ENCODE data around the gene NAGLU.
"Not testable (repeated sequence)": the region's sequence is repeated elsewhere in the genome, so short reads cannot be mapped to it uniquely, and the experiment has no call there.

The NAGLU gene

GRCh38 chr17:42555122-42555622 lies 19.1 kb downstream of the NAGLU start:
- DNase-seq (ENCODE audit: extremely low read depth, low read depth): no peak
- H3K4me3 ChIP-seq (replicated peaks; ENCODE audit: low read depth, low read length): peak overlapping the region; percentile 72
- TF ChIP-seq CTCF (IDR thresholded peaks at IDR 0.05; ENCODE audit: low read depth, low read length, missing control alignments): no peak

GRCh38 chr17:42555961-42556617 lies 20.0 kb downstream of the NAGLU start:
- H3K4me3 ChIP-seq (replicated peaks; ENCODE audit: low read depth, low read length); DNase-seq (ENCODE audit: extremely low read depth, low read depth): not testable (repeated sequence)
- TF ChIP-seq CTCF (IDR thresholded peaks at IDR 0.05; ENCODE audit: low read depth, low read length, missing control alignments): peak; percentile 25

GRCh38 chr17:42559075-42559474 lies 23.0 kb downstream of the NAGLU start:
- no peak for DNase-seq (ENCODE audit: extremely low read depth, low read depth)
- no peak for TF ChIP-seq CTCF (IDR thresholded peaks at IDR 0.05; ENCODE audit: low read depth, low read length, missing control alignments)
- no peak overlapping the region for H3K4me3 ChIP-seq (replicated peaks; ENCODE audit: low read depth, low read length)

GRCh38 chr17:42560246-42560645 lies 24.2 kb downstream of the NAGLU start:
- DNase-seq (ENCODE audit: extremely low read depth, low read depth): no peak
- H3K4me3 ChIP-seq (replicated peaks; ENCODE audit: low read depth, low read length): no peak overlapping the region
- TF ChIP-seq CTCF (IDR thresholded peaks at IDR 0.05; ENCODE audit: low read depth, low read length, missing control alignments): no peak

- DNase-seq (ENCODE audit: extremely low read depth, low read depth): peak; percentile 98
These were observed 25.9 kb downstream of the NAGLU start, which contains the start of gene COASY for GRCh38 chr17:42561897-42562387. Gene COASY, plus strand, starts transcription at chr17:42562148. Its CDS starts 475 bp downstream, at chr17:42562623.

GRCh38 chr17:42562388-42563142 lies 26.5 kb downstream of the NAGLU start:
- no peak for DNase-seq (ENCODE audit: extremely low read depth, low read depth)
- TF ChIP-seq CTCF (IDR thresholded peaks at IDR 0.05; ENCODE audit: low read depth, low read length, missing control alignments): no peak
- H3K4me3 ChIP-seq (replicated peaks; ENCODE audit: low read depth, low read length): peak overlapping the region; percentile 99

More at GRCh38 chr17:42561897-42562387, 25.9 kb downstream of the NAGLU start, which contains the start of gene COASY:
- no peak for TF ChIP-seq CTCF (IDR thresholded peaks at IDR 0.05; ENCODE audit: low read depth, low read length, missing control alignments)
- peak within 1 kb of the TSS; percentile 99 for H3K4me3 ChIP-seq (replicated peaks; ENCODE audit: low read depth, low read length)

Data from HFF-Myc (cell line).